Measurements from ENCODE around the gene SHROOM1. TPM values are rescaled to one million over a fixed set of nuclear protein-coding genes. Genes with fewer than 3 reads are reported as not detected.
"Not testable (repeated sequence)": the region's sequence is repeated elsewhere in the genome, so short reads cannot be mapped to it uniquely, and the experiment has no call there.

SHROOM1 gene
- total and polyA plus RNA-seq, 2 of the 8 experiments (the other 6 are each of a cell fraction or from before 2014, with no cell fraction given) = 3.9 to 5.2 TPM

GRCh38 chr5:132854992-132855391 is 24.5 kb upstream of the SHROOM1 start:
- H4K91ac ChIP-seq (replicated peaks; ENCODE audit: insufficient read length, low read length); H3K4ac ChIP-seq (replicated peaks; ENCODE audit: insufficient read length, low read depth, low read length); H4K5ac ChIP-seq (ENCODE audit: insufficient read length, low read depth, low read length); H3K23ac ChIP-seq (ENCODE audit: insufficient read length); H3K27ac ChIP-seq (ENCODE audit: low read depth, low read length); H2BK12ac ChIP-seq (ENCODE audit: low read depth, low read length); DNase-seq (ENCODE audit: low read depth in 1 of 2, low spot score in 2 of 2); H3K79me2 ChIP-seq (ENCODE audit: control insufficient read depth in 1 of 2, insufficient read depth in 2 of 2, low read length in 2 of 2); H3K9ac ChIP-seq (replicated peaks in 1 of 4; ENCODE audit: extremely low read depth in 1 of 4, low read depth in 3 of 4, low read length in 3 of 4); H3K4me2 ChIP-seq (ENCODE audit: insufficient read depth in 1 of 2, low read depth in 2 of 2, low read length in 2 of 2); H3K79me1 ChIP-seq (ENCODE audit: low read depth, low read length); H4K8ac ChIP-seq (ENCODE audit: extremely low read depth, insufficient read depth, low read length); H2AFZ ChIP-seq (ENCODE audit: low read length); FAIRE-seq; H3K18ac ChIP-seq (ENCODE audit: extremely low read depth, low read length); H2AK5ac ChIP-seq (ENCODE audit: low read depth, low read length); H3K56ac ChIP-seq (replicated peaks; ENCODE audit: insufficient read length, low read depth, low read length); H2BK5ac ChIP-seq (ENCODE audit: low read depth, low read length); H2BK20ac ChIP-seq (ENCODE audit: low read length); H3K23me2 ChIP-seq (ENCODE audit: low read depth, low read length); H3K27me3 ChIP-seq (replicated peaks in 1 of 4; ENCODE audit: control insufficient read depth in 3 of 4, extremely low read depth in 1 of 4, insufficient read depth in 3 of 4, low read length in 3 of 4); H2BK120ac ChIP-seq (replicated peaks; ENCODE audit: low read depth, low read length); H4K20me1 ChIP-seq (replicated peaks in 1 of 2; ENCODE audit: control insufficient read depth in 1 of 2, insufficient read depth in 2 of 2, low read length in 2 of 2); H3K14ac ChIP-seq (ENCODE audit: insufficient read length); H3K9me3 ChIP-seq (ENCODE audit: insufficient read depth in 2 of 2, low read depth in 1 of 2, low read length in 1 of 2); H3K4me1 ChIP-seq (replicated peaks in 1 of 4; ENCODE audit: control insufficient read depth in 3 of 4, insufficient read depth in 4 of 4, low read length in 3 of 4); H3K36me3 ChIP-seq (ENCODE audit: control insufficient read depth in 2 of 4, insufficient read depth in 4 of 4, low read length in 3 of 4); H2BK15ac ChIP-seq (ENCODE audit: low read length); H3K4me3 ChIP-seq (ENCODE audit: extremely low read depth in 1 of 4, insufficient read depth in 2 of 4, low read depth in 3 of 4, low read length in 4 of 4): not testable (repeated sequence)
- 97% methylated on average over 5 of the region's 5 CpGs; no CpG with 5 or more reads in 1 of the 2 experiments for WGBS, 2 experiments (ENCODE audit: extremely low coverage in 1 of 2, insufficient coverage in 1 of 2, insufficient read length in 1 of 2, insufficient replicate concordance in 2 of 2, low coverage in 1 of 2, low lambda C conversion rate in 2 of 2, missing lambda C conversion rate in 1 of 2)
- ChIA-PET CTCF (ENCODE audit: partially characterized antibody) (interaction anchor here (0.6 to 32.2 kb wide), 6 partner anchors 10 to 393 kb away, joined by 3 to 465 read pairs (median 4); partner anchors contain the start of genes GDF9, SHROOM1 and UQCRQ), POLR2A (ENCODE audit: partially characterized antibody) (interaction anchor here (0.8 to 1.6 kb wide), 3 partner anchors 10 to 32 kb away, joined by 3 to 6 read pairs (median 4); partner anchors contain the start of gene UQCRQ)

All from H1 (cell line).